Left renal cortex interstitium (tissue), 4 donors: ENCODE data around the gene PPP1R27. TPM values are rescaled to one million over a fixed set of nuclear protein-coding genes. Genes with fewer than 3 reads are reported as not detected.

ENCODE experiments used
- DNase-seq, 4 donors: peaks; one replicate each; pipeline ENCODE4 v3.0.0-alpha.2; 2013; ENCODE audit warnings: low read depth in 4 of 4, low spot score in 2 of 4, missing footprints in 1 of 4
- polyA plus RNA-seq, 4 donors: library from polyadenylated mRNA; unstranded; fragments of 120-200 nt; gene quantifications; one replicate each; pipeline ENCODE4 v1.2.1, GENCODE V29; 2013; ENCODE audit not compliant: insufficient read length in 4 of 4

The PPP1R27 gene
- polyA plus RNA-seq, 4 donors: 0.23 to 0.46 (median 0.37) TPM

DNA sequence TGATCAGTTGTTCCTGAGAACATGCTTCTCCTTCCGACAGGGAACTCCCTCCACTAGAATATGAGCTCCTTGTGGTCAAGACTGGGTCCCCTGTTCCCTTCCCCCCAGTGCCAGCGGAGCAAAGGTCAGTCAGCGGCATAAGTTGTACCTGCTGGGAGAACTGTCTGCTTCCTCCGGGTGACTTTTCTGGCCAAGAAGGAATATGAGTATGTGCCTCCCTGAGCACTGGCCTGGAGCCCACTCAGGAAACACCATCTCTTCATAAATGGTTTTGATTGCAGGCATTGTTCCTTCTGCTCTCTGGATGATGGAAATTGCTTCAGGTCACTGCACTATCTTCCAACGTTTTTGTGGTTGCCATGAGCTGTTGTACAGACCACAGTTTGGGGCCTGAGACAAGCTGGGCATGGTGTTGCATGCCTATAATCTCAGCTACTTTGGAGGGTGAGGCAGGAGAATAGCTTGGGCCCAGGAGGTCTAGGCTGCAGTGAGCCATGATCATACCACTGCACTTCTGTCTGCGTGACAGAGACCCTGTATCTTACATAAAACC lies 28.3 kb upstream of the PPP1R27 start:
- no peak for DNase-seq

DNA sequence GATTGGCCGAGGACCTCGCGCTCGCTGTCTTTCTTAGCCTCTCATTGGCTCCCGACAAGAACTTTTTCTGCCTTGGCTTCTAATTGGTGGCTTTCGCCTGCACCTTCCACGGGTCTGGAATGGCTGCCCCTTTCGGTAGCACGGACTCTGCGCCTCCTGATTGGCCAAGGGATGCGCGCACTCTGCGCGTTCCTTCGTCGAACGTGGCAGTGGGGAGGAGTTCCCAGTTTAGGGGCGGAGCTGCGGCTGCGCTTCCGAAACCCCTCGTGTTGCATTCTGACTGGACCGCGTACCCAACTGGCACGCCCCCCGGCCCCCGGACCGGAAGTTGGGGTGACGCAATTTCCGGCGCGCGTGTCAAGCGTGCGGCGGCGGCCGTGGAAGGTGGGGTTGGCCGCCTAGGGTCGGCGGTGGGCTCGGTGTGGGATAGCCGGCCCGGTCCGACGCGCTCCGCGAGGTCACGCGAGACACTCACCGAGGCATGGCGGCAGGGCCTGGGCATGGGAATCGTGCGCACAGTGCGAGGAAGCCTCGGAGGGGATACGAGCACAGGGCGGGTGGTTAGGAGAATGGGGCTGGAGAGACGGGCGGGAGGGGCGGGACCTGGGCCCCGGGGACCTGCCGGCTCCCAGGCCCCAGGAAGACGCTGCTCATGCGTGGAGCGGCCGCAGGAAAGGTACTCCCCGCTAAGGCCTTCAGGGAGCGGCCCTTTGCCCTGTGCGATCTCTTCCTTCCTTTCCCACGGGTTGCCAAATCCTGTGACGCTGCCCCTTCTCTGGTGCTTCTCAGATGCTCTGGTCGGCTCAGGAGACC lies 26.1 kb upstream of the PPP1R27 start:
- peak; percentile 99 to 100 (median 100) for DNase-seq

DNA sequence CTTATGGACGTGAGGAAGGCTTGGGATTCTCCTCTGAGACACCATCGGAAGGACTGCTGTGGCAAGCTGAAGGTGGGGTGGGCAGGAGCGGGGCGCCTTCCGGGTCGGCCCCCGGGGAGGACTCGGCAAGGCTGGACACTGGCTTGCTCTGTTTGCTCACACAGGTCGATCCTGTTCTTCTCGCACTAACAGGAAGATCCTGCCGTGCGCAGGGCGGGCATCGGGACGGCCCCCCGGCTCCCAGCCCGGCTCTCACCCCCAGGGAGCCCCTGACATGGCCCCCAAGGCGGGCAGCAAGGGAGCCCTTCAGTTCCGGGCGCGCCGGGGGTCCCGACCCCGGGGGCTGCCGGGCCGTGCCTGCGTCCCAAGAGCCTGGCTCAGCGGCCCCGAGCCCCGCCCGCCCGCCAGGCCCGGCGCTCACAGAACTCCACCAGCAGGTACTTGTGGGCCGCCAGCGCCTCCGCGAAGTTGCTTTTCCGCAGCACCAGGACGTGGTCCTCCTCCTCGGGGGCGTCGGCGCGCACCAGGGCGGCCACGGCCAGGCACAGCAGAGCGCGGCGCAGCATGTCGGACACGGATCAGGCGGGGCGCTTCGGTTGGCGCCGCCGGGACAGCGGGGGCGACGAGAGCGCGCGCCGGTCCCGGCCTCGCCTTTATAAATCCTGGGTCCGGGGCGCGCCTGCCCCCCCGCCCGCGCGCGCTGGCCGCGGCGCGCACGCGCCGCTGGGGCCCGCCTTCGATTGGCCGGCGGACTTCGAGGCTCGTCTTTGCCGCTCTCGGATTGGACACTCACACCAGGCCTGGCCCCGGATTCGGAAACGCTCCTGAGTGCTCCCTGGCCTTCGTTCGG lies 25.3 kb upstream of the PPP1R27 start, which contains the start of gene P4HB:
Gene P4HB, minus strand, starts transcription at position 630 of the 850 bp plus-strand sequence. Its CDS starts 64 bp downstream, at position 566.
- DNase-seq: no peak

DNA sequence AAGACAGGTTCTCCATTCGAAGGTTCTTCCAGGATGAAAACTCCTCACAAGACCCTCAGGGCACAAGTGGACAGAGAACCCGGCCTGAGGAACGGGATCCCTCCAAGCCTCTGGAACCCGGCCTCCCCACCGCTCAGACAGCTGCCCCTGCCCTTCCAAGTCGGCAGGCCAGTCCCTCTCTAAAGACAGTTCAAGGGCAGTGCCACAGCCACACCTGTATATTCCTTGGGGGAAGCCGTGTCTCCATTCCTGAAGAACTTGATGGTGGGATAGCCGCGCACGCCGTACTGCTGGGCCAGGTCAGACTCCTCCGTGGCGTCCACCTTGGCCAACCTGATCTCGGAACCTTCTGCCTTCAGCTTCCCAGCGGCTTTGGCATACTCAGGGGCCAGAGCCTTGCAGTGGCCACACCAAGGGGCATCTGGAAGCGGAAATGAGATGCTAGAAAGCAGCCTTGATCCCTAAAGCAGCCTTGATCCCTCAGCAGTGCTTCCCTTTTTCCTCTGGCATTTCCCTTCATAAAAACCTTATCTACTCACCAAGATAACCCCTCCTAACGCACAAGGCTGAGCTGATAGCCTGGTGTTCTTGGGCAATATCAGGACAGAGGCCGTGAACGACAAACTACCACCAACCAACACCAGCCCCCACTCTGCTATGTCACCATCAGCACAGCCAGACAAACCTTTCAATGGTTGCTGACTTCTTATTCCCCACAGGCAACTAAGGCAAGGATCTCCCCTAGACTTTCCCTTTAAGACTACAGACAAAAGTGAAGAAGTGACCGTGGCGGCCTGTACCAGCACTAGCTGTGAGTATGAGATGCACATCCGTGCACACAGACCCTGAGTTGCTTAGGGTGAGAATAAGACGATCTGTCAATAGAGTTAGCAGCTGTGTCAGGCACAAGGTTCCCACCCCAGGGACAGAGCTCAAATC lies 24.4 kb upstream of the PPP1R27 start:
- no peak for DNase-seq

DNA sequence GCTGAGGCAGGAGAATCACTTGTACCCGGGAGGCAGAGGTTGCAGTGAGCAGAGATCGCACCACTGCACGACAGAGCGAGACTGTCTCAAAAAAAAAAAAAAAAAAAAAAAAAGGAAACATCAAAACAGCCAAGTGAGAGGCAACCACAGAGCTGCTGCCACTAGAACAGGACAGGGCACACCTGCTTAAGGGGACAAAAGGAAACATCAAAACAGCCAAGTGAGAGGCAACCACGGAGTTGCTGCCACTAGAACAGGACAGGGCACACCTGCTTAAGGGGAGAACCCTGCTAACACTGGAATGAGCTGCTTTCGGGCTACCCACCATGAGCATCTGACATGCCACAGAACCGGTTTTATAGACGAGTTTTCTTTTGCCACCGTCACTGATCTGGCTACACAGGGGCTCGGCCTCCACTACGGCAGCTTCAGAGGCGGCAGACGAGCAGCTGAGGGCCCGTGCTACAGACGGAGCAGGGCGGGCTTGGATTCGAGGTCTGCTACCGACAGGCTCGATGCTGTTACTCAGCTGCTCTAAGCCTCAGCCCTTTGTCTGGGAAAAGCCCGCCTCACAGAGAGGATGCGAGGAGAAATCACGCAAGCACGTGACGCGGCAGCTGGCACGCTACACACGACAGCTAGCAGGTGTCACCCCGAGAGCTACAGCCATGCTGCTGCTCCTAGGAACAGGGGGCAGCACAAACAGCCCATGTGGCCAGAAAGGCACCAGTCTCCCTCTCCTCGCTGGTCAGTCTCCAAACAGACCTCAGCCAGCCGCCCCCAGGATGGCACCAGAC lies 23.5 kb upstream of the PPP1R27 start:
- DNase-seq: no peak

DNA sequence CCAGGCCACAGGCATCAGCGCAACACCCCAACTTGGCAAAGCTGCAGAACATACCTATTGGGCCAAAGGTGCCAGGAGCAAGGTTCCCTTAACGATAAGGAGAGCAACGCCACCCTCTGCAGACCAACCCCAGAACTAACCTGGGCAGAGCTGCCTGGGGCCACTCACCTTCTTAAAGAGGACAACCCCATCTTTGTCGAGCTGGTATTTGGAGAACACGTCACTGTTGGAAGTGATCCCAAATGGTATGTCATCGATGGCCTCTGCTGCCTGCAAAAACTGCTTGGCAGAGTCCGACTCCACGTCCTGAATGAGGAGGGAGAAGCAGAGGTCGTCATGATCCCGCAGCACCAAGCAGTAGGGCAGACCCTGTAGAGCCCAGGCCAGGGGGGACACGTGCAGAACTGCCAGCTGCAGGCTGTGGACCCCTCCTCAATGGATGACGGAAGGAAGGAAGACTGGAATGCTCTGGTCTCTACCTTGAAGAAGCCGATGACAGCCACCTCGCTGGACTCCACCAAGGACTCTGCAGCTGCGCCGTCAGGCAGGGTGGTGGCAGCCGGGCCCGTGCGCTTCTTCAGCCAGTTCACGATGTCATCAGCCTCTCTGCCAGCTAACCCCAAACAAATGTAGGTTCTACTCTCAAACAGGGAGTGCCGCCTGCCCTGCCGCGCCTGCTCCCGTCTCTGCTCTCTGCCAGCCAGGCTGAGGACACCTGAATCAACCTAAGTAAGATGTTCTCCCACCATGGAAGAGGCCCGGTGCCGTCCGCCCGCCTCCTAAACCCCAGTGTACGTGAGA lies 20.3 kb upstream of the PPP1R27 start:
- DNase-seq: no peak

DNA sequence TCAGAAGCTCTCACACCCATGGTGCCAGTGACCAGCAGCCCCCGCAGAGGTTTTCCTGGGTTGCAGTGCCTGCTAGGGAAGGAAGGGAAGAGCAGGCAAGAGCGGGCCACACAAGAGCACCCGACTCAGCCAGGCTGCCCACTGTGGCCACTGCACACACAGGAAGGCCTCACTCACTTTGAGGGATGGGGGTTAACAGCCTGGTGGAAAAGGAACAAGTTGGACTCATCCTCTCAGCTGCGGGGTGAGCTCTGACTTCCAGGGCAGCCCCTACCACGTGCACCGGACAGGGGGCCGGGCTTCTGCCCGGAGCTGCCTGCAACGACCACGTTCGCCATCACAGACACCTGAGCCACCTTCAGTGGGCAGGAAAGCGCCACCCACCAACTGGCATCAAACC lies 17.4 kb upstream of the PPP1R27 start:
- DNase-seq: no peak

GRCh38 chr17:81851423-81851822 lies 16.6 kb upstream of the PPP1R27 start:
- no peak for DNase-seq

DNA sequence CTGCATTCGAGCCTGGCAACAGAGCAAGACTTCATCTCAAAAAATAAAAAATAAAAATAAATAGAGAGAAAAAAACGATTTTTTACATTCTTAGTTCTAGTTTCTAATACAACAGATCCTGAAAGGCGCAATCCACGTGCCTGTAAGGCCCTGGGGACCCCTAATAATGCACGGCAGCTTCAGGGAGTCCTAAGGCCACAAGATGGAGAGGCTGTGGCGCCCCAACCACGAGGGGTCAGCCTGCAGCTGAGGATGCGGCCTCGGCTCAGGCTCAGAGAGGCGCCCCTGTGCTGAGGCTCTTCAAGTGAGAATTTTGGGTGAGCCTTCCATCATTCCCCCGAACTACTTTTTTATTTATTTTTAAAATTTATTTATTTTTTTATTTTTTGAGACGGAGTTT lies 14.6 kb upstream of the PPP1R27 start:
- no peak for DNase-seq

- DNase-seq: no peak
Observed at GRCh38 chr17:81846743-81847689, 12.2 kb upstream of the PPP1R27 start.

DNA sequence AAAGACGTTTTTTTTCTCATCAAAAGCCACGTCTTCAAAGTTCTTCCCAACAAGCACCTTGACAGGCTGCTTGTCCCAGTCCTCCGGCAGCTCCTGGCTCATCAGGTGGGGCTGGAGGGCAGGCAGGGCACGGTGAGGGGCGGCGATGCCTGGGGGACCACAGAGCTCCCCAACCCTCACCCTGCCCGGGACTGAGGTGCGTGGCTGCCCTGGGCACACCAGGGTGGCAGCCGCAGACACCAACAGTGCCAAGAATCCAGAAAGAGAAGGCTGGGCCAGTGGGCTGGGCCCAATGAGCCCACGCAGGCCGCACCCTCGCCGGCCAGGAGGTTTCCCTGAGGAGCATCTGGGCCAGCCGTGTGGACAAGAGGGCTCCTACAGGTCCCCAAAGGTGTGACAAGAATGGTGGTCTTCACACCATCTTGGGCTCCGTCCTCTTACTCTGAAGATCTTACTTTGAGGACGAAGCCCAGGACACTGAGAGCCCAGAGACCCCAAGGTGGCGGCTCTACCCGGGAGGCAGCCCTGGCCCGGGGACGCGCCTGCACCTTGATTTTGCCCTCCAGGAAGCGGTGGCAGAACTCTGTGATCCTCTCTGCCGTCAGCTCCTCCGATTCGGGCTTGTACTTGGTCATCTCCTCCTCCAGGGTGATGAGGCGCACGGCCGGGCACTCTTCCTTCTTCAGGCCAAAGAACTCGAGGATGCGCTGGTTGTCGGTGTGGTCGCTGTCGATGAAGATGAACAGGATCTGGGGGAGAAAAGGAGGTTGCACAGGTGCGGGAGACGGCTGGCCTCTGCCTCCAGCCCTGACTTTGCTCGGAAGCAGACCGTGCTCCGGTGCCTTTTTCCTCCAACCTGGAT lies 11.3 kb upstream of the PPP1R27 start:
- DNase-seq: no peak

DNA sequence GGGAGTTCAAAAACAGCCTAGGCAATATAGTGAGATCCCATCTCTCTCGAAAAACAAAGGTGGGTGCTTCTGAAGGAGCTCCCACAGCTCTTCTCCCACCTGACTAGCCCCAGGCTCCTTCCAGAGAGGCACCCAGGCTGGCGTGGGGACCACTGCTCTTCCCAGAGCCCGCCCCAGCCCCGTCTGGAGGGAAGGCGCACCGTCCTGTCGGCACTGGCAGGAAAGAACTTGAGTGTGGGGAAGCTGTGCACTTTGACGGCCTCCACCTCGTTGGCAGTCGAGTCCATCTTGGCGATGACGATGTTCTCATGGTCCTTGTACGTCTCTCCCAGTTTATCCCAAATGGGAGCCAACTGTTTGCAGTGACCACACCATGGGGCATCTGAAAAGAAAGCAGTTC lies 10.5 kb upstream of the PPP1R27 start:
- DNase-seq: no peak

DNA sequence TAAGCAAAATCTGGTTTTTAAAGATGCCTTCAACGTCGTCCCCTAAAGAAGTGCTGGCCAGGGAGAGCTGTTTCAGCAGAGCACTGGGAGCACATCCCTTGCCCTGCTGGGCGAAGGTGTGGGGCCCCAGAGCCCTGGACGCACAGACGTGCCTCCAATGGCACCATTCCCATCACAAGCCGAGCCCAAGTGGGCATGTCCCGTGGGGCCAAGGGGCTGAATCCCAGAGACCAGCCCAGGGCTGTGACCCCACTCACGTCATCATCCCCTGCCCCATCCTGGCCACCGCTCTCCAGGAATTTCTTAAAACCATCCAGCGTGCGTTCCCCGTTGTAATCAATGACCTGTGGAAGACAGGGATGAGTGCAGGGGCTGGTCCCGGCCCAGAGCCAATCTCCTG lies 10.0 kb upstream of the PPP1R27 start:
- no peak for DNase-seq

DNA sequence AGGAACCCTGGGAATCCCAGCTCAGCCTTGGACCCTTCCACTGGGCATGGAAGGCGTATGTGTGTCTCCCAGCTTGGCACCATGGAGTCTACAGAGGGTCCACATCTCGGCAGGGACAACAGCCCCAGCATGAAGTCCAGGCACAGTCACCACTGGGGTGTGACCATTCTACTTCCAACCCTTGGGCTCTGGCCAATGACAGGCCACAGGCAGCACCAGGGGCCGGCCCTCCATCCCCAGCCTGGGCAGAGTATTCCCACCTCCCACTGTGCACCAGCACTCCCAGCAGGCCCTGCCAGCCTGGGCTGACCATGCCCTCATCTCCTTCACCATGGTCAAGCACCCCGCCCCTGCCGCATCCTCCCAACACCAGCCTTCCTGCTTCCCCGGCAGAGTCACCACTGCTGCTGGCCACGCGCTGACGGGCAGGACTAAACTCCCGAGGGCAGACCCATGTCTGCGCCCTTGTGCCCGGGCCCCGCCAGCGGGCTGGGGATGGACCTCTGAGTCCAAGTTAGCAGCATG lies 9.5 kb upstream of the PPP1R27 start:
- DNase-seq: no peak

DNA sequence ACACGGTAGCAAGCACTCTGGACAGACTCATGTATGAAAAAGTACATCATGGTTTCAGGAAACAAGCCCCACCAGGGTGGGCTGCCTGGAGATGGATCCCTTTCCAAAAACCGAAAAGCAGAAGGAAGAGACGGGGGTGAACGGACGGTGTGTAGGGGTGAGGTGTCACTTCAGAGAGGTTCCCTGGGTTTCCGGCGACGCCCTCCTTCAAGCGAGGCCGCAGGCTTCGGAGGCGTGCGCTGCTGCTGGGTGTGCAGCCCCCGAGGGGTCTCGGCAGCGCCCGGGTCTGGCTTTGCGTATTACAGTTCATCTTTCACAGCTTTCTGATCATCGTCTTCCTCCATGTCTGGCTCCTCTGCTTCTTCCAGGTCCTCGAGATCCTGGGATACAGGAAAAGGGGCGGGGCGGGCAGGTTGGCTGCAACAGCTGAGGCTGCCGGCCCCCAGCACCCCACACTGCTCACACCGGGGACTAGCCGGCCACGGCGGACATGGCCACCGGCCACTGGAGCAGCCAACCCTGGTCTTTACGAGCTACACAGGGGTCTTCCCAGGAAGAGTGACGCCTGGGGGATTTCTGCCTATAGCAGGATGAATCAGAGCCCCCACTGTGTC lies 9.0 kb upstream of the PPP1R27 start:
- DNase-seq: no peak
